IMR-90 (cell line): ENCODE measurements around the gene TMSB10. TPM values are rescaled to one million over a fixed set of nuclear protein-coding genes. Genes with fewer than 3 reads are reported as not detected.
"Not testable (repeated sequence)": the region's sequence is repeated elsewhere in the genome, so short reads cannot be mapped to it uniquely, and the experiment has no call there.

ENCODE experiments used
- ATAC-seq: fragments of 200-7000 bp; cut with Tn5 transposase; 2 replicates; pipeline ENCODE4 v1.9.1; 2020; ENCODE audit warnings: low read depth, mild to moderate bottlenecking, moderate library complexity
- BruUV-seq: library from RNA; stranded (reverse); fragments of 400-500 nt; replicated peaks from 2 replicates; lab custom pipeline; 2021; lab: Mats Ljungman, UMichigan
- CTCF ChIA-PET: fragments of 300-600 bp; formaldehyde crosslinking; extraction: SDS; loops from one replicate; lab custom pipeline; 2021; ENCODE audit warnings: antibody characterized with exemption; lab: Yijun Ruan, JAX
- POLR2A ChIA-PET: fragments of 300-600 bp; sonication (Branson Sonifier 250); formaldehyde crosslinking; loops from one replicate; lab custom pipeline; 2022; ENCODE audit warnings: antibody characterized with exemption; ENCODE audit not compliant: unreplicated experiment; lab: Charles Lee
- DNase-seq: peaks from one replicate; pipeline ENCODE4 v3.0.0; 2013
- H2AFZ ChIP-seq: replicated peaks from 2 replicates; pipeline ENCODE3; 2013; ENCODE audit warnings: low read length, mild to moderate bottlenecking; ENCODE audit not compliant: poor library complexity
- H2AK5ac ChIP-seq: 2 replicates; pipeline ENCODE4 v1.6.1; 2013; ENCODE audit warnings: low read depth, low read length, inconsistent platforms
- H2AK9ac ChIP-seq: replicated peaks from 2 replicates; pipeline ENCODE3; 2013; ENCODE audit warnings: mild to moderate bottlenecking, low read depth, low read length, moderate library complexity; ENCODE audit not compliant: poor library complexity
- H2BK120ac ChIP-seq: 2 replicates; pipeline ENCODE4 v1.6.1; 2013; ENCODE audit warnings: low read depth, low read length, inconsistent platforms
- H2BK15ac ChIP-seq: 3 replicates; pipeline ENCODE4 v1.6.1; 2013; ENCODE audit warnings: low read depth, low read length, inconsistent platforms
- H2BK20ac ChIP-seq: 2 replicates; pipeline ENCODE4 v1.6.1; 2013; ENCODE audit warnings: low read depth, mild to moderate bottlenecking, inconsistent platforms, low read length, moderate library complexity
- H2BK5ac ChIP-seq: 2 replicates; pipeline ENCODE4 v1.6.1; 2013; ENCODE audit warnings: mild to moderate bottlenecking, low read depth, low read length, inconsistent platforms; ENCODE audit not compliant: poor library complexity, severe bottlenecking
- H3K14ac ChIP-seq: replicated peaks from 2 replicates; pipeline ENCODE4 v1.6.1; 2013; ENCODE audit warnings: low read depth, low read length, inconsistent platforms
- H3K18ac ChIP-seq: 2 replicates; pipeline ENCODE4 v1.6.1; 2013; ENCODE audit warnings: low read depth, low read length, control low read depth
- H3K23ac ChIP-seq: 2 replicates; pipeline ENCODE4 v1.6.1; 2013; ENCODE audit warnings: low read depth, low read length, inconsistent platforms
- H3K27ac ChIP-seq: 2 replicates; pipeline ENCODE4 v1.5.1; 2013; ENCODE audit warnings: mild to moderate bottlenecking, control low read depth, low read length; ENCODE audit not compliant: insufficient read depth
- H3K27me3 ChIP-seq: 2 replicates; pipeline ENCODE4 v1.6.1; 2013; ENCODE audit warnings: low read length; ENCODE audit not compliant: control insufficient read depth, insufficient read depth
- H3K36me3 ChIP-seq: 2 replicates; pipeline ENCODE4 v1.6.1; 2013; ENCODE audit warnings: low read length, mixed read lengths; ENCODE audit not compliant: control insufficient read depth, insufficient read depth
- H3K4ac ChIP-seq: 2 replicates; pipeline ENCODE4 v1.6.1; 2013; ENCODE audit warnings: low read depth, low read length, inconsistent platforms
- H3K4me1 ChIP-seq: 2 replicates; pipeline ENCODE4 v1.6.1; 2013; ENCODE audit warnings: low read length, mixed read lengths; ENCODE audit not compliant: control insufficient read depth, insufficient read depth
- H3K4me2 ChIP-seq: 2 replicates; pipeline ENCODE4 v1.6.1; 2013; ENCODE audit warnings: low read depth, mild to moderate bottlenecking, control low read depth, low read length, moderate library complexity
- H3K4me3 ChIP-seq: 2 replicates; pipeline ENCODE4 v1.5.1; 2013; ENCODE audit warnings: low read depth, mild to moderate bottlenecking, control low read depth, low read length, moderate library complexity; ENCODE audit not compliant: insufficient read depth
- H3K56ac ChIP-seq: 2 replicates; pipeline ENCODE4 v1.6.1; 2013; ENCODE audit warnings: low read length, inconsistent platforms; ENCODE audit not compliant: insufficient read depth; ENCODE audit errors: extremely low read depth
- H3K79me1 ChIP-seq, 2 experiments: 2 replicates each; pipeline ENCODE4 v1.6.1; 2013; ENCODE audit warnings: low read length in 2 of 2, inconsistent platforms in 1 of 2, low read depth in 1 of 2
- H3K9ac ChIP-seq: 2 replicates; pipeline ENCODE4 v1.6.1; 2013; ENCODE audit warnings: low read depth, low read length, control low read depth
- H3K9me1 ChIP-seq: 2 replicates; pipeline ENCODE4 v1.6.1; 2013; ENCODE audit warnings: low read length, inconsistent platforms; ENCODE audit not compliant: insufficient read depth
- H3K9me3 ChIP-seq: 2 replicates; pipeline ENCODE4 v1.6.1; 2013; ENCODE audit warnings: low read length; ENCODE audit not compliant: control insufficient read depth, insufficient read depth
- H4K20me1 ChIP-seq: 2 replicates; pipeline ENCODE4 v1.6.1; 2013; ENCODE audit warnings: low read length, inconsistent platforms; ENCODE audit not compliant: insufficient read depth
- H4K5ac ChIP-seq: 2 replicates; pipeline ENCODE4 v1.6.1; 2013; ENCODE audit warnings: mild to moderate bottlenecking, low read depth, low read length, control low read depth
- H4K8ac ChIP-seq, 2 experiments: 2 replicates each; pipeline ENCODE4 v1.6.1; 2013; ENCODE audit warnings: low read depth in 2 of 2, low read length in 2 of 2, control low read depth in 1 of 2, inconsistent platforms in 1 of 2
- H4K91ac ChIP-seq: 2 replicates; pipeline ENCODE4 v1.6.1; 2013; ENCODE audit warnings: low read depth, low read length, inconsistent platforms; ENCODE audit not compliant: insufficient read depth
- RCOR1 ChIP-seq: IDR thresholded peaks from 2 replicates; pipeline ENCODE4 v1.6.1; 2012; ENCODE audit warnings: mild to moderate bottlenecking, low read length, improper control_type of control experiment; ENCODE audit not compliant: insufficient replicate concordance
- WGBS, 2 experiments: methylation state at CpG; one replicate each; pipeline versions ENCODE4 v1.1.5 to v1.1.7; 2013; ENCODE audit warnings: missing lambda C conversion rate in 2 of 2; ENCODE audit not compliant: insufficient read length in 1 of 2; ENCODE audit errors: extremely low coverage in 2 of 2; 5-methylcytosine and 5-hydroxymethylcytosine counted together
- dilution Hi-C: fragments of 300-500 bp; cut with HindIII; formaldehyde crosslinking; loops from one replicate; pipeline ENCODE4 v1.14.3; 2018; ENCODE audit warnings: low sequenced_read_pairs; ENCODE audit not compliant: unreplicated experiment
- in situ Hi-C: fragments of 300-500 bp; cut with MboI; formaldehyde crosslinking; loops from 3 replicates; pipeline ENCODE4 v1.14.3; 2019; ENCODE audit warnings: low sequenced_read_pairs, inconsistent platforms, mixed read lengths
- intact Hi-C: fragments of 100-400 bp; cut with micrococcal nuclease; formaldehyde crosslinking; loops from 2 replicates; pipeline ENCODE4 v1.10.0; 2022
- polyA plus RNA-seq, 3 experiments: library from polyadenylated mRNA; depleted of rRNA; stranded (reverse); fragments of >200 nt; gene quantifications; 2 replicates each; pipeline ENCODE4 v1.2.3, GENCODE V29; 2012; ENCODE audit warnings: low replicate concordance in 1 of 3
- total RNA-seq: library from RNA; depleted of rRNA; stranded (reverse); fragments of >200 nt; gene quantifications from 2 replicates; pipeline ENCODE4 v1.2.3, GENCODE V29; 2012

TMSB10 gene
- total and polyA plus RNA-seq, 2 of the 4 experiments (the other 2 are of a cell fraction), result 3,620 to 5,527 TPM

- TF ChIP-seq RCOR1, result no peak
Measured at GRCh38 chr2:84944295-84944909, 38.9 kb downstream of the TMSB10 start (continued).

GRCh38 chr2:84945838-84946203 lies 40.4 kb downstream of the TMSB10 start:
- Histone ChIP-seq H2BK15ac (peak overlapping the region; percentile 67; the same call in 2 of the 3 replicates), H2BK5ac (peak overlapping the region; percentile 99), H3K4ac (peak overlapping the region; percentile 93), H2AK5ac (peak overlapping the region; percentile 94), H3K27ac (peak overlapping the region; percentile 72; the same call in 1 of the 2 replicates), H3K18ac (peak overlapping the region; percentile 24; the same call in 1 of the 2 replicates), H4K5ac (peak overlapping the region; percentile 77), H2BK120ac (peak overlapping the region; percentile 96), H2BK20ac (peak overlapping the region; percentile 73; the same call in 1 of the 2 replicates), H3K14ac (peak overlapping the region; percentile 93), H4K8ac (peak overlapping the region; percentile 45 to 84), H3K23ac (peak overlapping the region; percentile 94; the same call in 1 of the 2 replicates), H3K56ac (peak overlapping the region; percentile 38; the same call in 1 of the 2 replicates), H4K91ac (peak overlapping the region; percentile 89; the same call in 1 of the 2 replicates), H3K79me1 (peaks cover 0 to 23% of the 10 kb centered on the region in 2 experiments; a peak in 1 of 4 replicates), H2AK9ac (peak overlapping the region; percentile 93), H2AFZ (peak overlapping the region; percentile 91)
- in situ Hi-C loops, H3K27me3 ChIP-seq, H3K4me2 ChIP-seq, H3K9me1 ChIP-seq, ATAC-seq, H3K9ac ChIP-seq, intact Hi-C loops, dilution Hi-C loops, H3K36me3 ChIP-seq, BruUV-seq, H3K4me1 ChIP-seq, DNase-seq, H3K4me3 ChIP-seq, H4K20me1 ChIP-seq, H3K9me3 ChIP-seq: not testable (repeated sequence)
- no CpG with 5 or more reads among the region's 3 CpGs for WGBS, 2 experiments
- CTCF ChIA-PET, result interaction anchor here (1.4 to 3.0 kb wide), 2 partner anchors 8 to 20 kb away, joined by 3 to 17 read pairs; no protein-coding TSS in a partner anchor
- POLR2A ChIA-PET, result interaction anchor here (0.8 kb wide), 1 partner anchor 39 kb away, joined by 3 read pairs; no protein-coding TSS in a partner anchor
